ENCODE data around the gene TRIM8.
"Not testable (repeated sequence)": the region's sequence is repeated elsewhere in the genome, so short reads cannot be mapped to it uniquely, and the experiment has no call there.

The TRIM8 gene

DNA sequence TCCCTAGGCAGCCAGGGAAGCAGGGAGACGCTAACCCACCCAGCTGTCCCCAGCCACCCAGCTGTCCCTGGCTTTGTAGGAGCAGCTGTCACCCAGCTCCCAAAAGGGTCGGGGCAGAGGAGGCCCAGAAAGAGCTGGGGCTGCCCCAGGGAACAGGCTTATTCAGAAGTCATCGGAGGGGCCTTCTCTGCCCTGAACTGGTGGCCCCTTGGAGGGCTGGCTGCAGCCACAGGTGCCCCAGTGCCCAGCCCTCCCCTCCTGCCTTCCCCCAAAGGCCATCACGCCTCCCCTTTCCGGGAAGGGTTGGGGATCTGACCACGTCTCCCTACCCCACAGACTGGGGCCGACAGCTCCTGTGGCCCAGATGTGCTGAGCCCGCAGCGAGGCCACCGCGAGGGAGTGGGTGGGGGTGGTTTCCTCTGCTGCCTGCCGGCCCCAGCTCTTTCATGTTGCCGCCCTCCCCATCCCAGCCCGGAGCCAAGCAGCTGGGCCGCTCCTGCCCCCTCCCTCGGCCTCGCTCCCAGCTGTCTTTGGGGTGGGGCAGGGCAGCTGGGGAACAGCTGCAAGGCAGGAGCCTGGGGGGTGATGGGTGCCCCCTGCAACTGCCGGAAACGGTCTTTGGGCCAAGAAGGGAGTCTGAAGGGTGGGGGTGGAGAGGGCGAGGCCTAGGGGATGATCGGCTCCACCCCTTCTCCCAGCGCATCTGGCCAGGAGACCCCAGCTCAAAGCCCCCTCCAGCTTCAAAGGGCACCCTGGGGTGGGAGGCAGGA lies 16.8 kb downstream of the TRIM8 start:
- ChIA-PET CTCF (interaction anchor here (0.9 to 7.3 kb wide), 10 partner anchors 9 to 240 kb away, joined by 3 to 84 read pairs (median 4); partner anchors contain the start of gene TRIM8), POLR2A (interaction anchor here (0.9 to 1.6 kb wide), 5 partner anchors 9 to 53 kb away, joined by 3 to 14 read pairs (median 6); partner anchors contain the start of genes ARL3, SFXN2 and TRIM8)
- DNase-seq (ENCODE audit: extremely low spot score) = peak; percentile 90

GRCh38 chr10:102661658-102662028 lies 17.4 kb downstream of the TRIM8 start:
- POLR2A ChIA-PET = interaction anchor here (0.9 to 1.6 kb wide), 4 partner anchors 9 to 40 kb away, joined by 3 to 14 read pairs (median 9); partner anchors contain the start of gene TRIM8
- no peak for TF ChIP-seq CTCF (IDR thresholded peaks at IDR 0.05; ENCODE audit: control extremely low read depth, extremely low read depth, low read depth, missing control alignments)
- CTCF ChIA-PET = interaction anchor here (0.9 to 7.3 kb wide), 9 partner anchors 8 to 65 kb away, joined by 3 to 84 read pairs (median 4); partner anchors contain the start of gene TRIM8

More for the DNA sequence above, 16.8 kb downstream of the TRIM8 start:
- TF ChIP-seq CTCF (IDR thresholded peaks at IDR 0.05; ENCODE audit: control extremely low read depth, extremely low read depth, low read depth, missing control alignments) = no peak

DNA sequence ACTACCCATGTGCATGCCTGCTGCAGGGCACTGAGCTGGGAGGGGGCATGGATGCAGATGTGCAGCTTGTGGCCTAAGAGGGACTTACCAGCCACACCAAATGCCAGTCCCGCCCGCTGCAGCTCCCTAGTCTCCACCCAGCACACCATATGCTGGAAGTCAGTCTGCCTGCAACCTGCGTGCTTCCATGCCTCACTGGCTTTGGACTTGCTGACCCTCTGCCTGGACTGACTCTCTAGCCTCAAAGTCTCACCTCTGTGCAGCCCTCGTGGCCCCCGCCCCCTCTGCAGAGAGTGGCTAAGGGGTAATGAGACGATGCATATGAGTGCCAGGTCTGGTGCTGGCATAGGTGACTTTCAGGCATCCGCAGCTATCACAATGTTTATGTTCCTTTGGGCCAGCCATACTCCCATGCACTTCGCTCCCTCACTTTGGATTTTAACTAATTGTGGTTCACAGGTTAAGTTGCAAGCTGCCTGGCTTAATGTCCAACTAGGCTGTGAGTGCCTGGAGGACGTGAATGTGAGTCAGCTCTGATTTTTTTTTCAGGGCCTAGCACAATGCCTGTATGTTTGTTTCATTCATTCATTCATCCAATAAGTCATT lies 21.7 kb downstream of the TRIM8 start:
- POLR2A ChIA-PET = no interaction called here
- DNase-seq (ENCODE audit: extremely low spot score) = no peak
- no peak for TF ChIP-seq CTCF (IDR thresholded peaks at IDR 0.05; ENCODE audit: control extremely low read depth, extremely low read depth, low read depth, missing control alignments)
- CTCF ChIA-PET = interaction anchor here (0.8 to 7.3 kb wide), 5 partner anchors 10 to 88 kb away, joined by 3 to 84 read pairs (median 3); no protein-coding TSS in a partner anchor

More at GRCh38 chr10:102661658-102662028, 17.4 kb downstream of the TRIM8 start:
- peak; percentile 54 for DNase-seq (ENCODE audit: extremely low spot score)

DNA sequence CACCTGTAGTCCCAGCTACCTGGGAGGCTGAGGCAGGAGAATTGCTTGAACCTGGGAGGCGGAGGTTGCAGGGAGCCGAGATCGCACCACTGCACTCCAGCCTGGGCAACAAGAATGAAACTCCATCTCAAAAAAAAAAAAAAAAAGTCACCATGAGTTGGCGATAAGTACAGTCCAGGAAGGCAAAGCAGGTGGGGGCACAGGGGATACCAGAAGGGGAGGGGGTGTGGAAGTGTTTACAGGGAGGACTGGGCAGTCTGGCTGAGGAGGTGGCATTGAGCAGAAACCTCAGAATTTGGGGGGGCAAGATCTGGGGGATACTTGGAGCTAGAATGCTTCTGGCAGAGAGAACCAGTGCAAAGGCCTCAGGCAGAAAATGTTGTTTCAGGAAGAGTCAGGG lies 23.1 kb downstream of the TRIM8 start:
- CTCF ChIA-PET; POLR2A ChIA-PET; DNase-seq (ENCODE audit: extremely low spot score): not testable (repeated sequence)

GRCh38 chr10:102668326-102669107 lies 24.2 kb downstream of the TRIM8 start:
- POLR2A ChIA-PET = no interaction called here
- TF ChIP-seq CTCF (IDR thresholded peaks at IDR 0.05; ENCODE audit: control extremely low read depth, extremely low read depth, low read depth, missing control alignments) = no peak
- DNase-seq (ENCODE audit: extremely low spot score) = no peak
- CTCF ChIA-PET = interaction anchor here (1.3 to 3.1 kb wide), 6 partner anchors 7 to 436 kb away, joined by 3 to 25 read pairs (median 8); no protein-coding TSS in a partner anchor

DNA sequence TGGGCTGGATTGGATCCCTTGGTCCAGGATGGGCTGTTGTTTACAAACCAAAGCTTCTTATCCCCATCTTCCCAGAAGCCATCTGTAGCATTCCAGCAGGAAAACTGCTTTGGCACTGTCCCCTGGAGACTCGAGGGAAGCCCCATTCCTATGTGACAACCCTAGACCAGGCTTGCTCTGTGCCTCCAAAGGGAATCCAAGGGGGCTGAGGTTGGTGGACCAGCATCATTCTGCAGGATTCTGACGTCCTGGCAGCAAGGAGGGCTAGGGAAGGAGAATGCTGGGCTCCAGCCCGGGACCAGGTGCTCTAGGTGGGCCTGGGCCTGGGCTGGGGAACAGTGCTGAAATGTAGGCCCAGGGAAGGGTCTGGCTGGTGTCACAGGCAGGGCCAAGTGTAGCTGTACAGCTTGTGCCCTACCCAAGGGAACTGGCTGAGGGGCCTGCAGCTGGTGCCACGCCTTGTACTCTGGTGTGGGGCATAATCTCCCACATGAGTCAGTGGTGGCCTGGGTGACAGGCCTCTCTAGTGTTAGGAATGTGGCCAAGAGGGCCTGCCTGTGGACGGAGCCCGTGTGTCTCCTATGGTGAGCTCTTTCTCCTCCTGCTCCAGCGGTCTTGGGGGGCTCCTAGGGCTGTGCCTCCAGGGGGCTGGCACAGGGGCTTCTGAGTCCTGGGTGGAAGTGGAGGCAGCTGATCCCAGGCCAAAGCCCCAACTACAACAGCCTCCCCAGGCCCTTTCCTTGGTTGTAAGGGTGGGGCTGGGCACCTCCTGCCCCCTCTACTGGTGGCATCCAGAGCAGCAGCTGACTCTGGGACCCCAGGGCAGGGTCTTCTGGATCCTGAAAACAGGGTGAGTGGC lies 25.2 kb downstream of the TRIM8 start:
- peak; percentile 32 for TF ChIP-seq CTCF (IDR thresholded peaks at IDR 0.05; ENCODE audit: control extremely low read depth, extremely low read depth, low read depth, missing control alignments)
- ChIA-PET POLR2A (interaction anchor here (2.3 kb wide), 1 partner anchor 8 kb away, joined by 14 read pairs; no protein-coding TSS in a partner anchor), CTCF (interaction anchor here (0.9 to 3.1 kb wide), 15 partner anchors 8 to 509 kb away, joined by 3 to 25 read pairs (median 5); partner anchors contain the start of genes ARL3 and SFXN2)
- no peak for DNase-seq (ENCODE audit: extremely low spot score)

All from GM10248 (cell line).